Measurements from ENCODE around the gene ETNK2. TPM values are rescaled to one million over a fixed set of nuclear protein-coding genes. Genes with fewer than 3 reads are reported as not detected.
A peak's percentile ranks its signal among the peaks of the same experiment; 100 is the strongest.

ETNK2 gene
- total RNA-seq, 4 donors from 2014 or later = 6.7 to 54.4 (median 25.0) TPM

DNA sequence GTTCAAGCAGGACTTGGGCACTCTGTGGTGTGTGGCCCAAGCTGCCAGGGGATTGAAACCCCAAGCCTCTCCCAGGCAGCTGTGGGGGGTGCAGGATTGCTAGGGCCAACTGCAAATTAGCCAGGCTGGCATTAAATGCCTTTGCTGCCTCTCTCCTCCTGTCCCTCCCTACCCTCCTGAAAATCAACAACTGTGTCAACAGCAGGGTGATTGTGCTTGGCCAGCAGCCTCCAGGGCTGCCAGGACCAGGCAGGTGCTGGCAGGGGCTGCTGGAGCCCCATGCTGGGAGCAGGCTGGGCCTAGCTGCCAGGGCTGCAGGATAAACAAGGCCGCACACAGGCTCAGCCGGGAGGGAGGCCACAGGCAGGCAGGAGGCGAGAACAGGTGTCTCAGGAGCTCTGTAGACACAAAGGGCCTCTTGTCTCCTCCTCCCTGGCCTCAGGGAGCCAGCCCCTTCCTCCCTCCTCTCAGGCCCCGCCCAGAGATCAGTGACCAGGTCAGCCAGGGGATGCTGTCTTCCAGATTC, 67.5 kb downstream of the ETNK2 start:
- Histone ChIP-seq H3K27me3 (no peaks in the 10 kb centered on the region), H3K4me1 (peaks cover 54 to 100% (median 67%) of the 10 kb centered on the region in 3 donors), H3K36me3 (no peaks in the 10 kb centered on the region), H3K9me3 (no peaks in the 10 kb centered on the region), H3K4me3 (no peak overlapping the region), H3K27ac (peak overlapping the region; percentile 31 to 89 (median 79))
- DNase-seq = no peak
- TF ChIP-seq POLR2A (IDR thresholded peaks at IDR 0.05) = no peak
- intact Hi-C loops (cut with DNase I) = no loop called here
- 20 to 40% methylated on average over 1 to 3 of the region's 4 CpGs for WGBS, 2 donors

DNA sequence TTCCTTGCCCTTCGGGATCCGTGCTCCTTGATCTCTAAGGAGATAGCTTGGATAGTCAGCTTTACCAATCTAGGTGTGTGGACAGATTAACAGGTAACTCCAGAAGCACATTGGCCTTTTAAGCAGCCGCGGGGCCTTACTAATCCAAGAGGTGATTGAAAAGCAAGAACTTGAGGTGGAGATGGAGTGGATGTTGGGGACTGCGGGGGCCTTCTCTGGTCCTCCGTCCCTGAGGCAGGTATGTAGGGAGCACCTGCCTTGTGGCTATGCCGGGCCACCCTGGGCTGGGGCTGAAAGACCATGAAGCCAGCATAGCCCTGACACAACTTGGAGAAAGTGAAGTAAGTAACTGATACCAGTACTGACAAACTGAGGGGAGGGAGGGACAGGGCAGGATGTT, 68.4 kb downstream of the ETNK2 start:
- no peak overlapping the region for H3K4me3 ChIP-seq
- H3K4me1 ChIP-seq = peaks cover 52 to 100% (median 68%) of the 10 kb centered on the region in 3 donors
- no peak for TF ChIP-seq POLR2A (IDR thresholded peaks at IDR 0.05)
- no peak for TF ChIP-seq CTCF (IDR thresholded peaks at IDR 0.05)
- H3K36me3 ChIP-seq = no peaks in the 10 kb centered on the region
- H3K27ac ChIP-seq = peak overlapping the region; percentile 15 to 89 (median 79)
- no peak for DNase-seq
- no peaks in the 10 kb centered on the region for H3K9me3 ChIP-seq
- intact Hi-C loops (cut with DNase I) = no loop called here
- WGBS, 2 donors = 90 to 93% methylated on average over 7 of the region's 7 CpGs
- H3K27me3 ChIP-seq = no peaks in the 10 kb centered on the region

DNA sequence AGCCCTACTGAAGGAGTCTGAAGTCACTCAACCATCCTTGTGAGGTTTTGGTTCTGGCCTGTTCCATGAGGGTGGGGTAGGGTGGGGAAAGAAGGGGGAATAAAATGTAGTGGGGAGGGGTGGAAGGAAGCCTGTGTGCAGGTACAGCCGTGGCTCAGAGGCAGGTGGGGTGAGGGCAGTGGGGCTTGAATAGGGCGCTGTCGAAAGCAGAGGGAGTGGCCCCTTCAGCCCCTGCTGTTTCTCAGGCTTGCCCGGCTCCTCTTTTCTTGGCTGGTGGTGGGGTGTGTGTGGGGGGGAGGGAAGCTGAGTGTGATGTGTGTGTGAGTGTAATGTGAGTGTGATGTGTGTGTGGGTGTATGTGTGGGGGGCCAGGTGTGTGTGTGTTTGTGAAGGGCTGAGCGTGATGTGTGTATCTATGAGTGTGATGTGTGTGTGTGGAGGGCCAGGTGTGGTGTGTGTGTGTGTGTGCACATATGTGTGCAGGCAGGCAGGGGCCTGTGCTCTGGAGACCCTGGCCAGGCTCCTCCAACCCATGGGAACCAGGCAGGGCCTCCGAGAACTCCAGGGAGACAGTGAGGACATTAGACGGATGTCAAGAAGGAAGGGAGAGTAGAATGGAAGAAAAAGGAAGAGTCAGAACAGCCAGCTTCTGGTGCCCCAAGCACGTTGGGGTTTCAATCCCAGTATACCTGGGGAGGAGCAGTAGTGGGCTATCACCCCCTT, 69.9 kb downstream of the ETNK2 start:
- H3K27me3 ChIP-seq = no peaks in the 10 kb centered on the region
- DNase-seq = no peak
- H3K27ac ChIP-seq = peak overlapping the region; percentile 43 to 89 (median 82)
- TF ChIP-seq POLR2A (IDR thresholded peaks at IDR 0.05) (no peak), CTCF (IDR thresholded peaks at IDR 0.05) (no peak)
- no peaks in the 10 kb centered on the region for H3K36me3 ChIP-seq
- H3K9me3 ChIP-seq = no peaks in the 10 kb centered on the region
- peak overlapping the region in 1 of 4 donors; percentile 32 for H3K4me3 ChIP-seq
- WGBS, 2 donors = 68 to 76% methylated on average over 7 of the region's 8 CpGs
- intact Hi-C loops (cut with DNase I) = no loop called here
- H3K4me1 ChIP-seq = peaks cover 46 to 100% (median 63%) of the 10 kb centered on the region in 3 donors

DNA sequence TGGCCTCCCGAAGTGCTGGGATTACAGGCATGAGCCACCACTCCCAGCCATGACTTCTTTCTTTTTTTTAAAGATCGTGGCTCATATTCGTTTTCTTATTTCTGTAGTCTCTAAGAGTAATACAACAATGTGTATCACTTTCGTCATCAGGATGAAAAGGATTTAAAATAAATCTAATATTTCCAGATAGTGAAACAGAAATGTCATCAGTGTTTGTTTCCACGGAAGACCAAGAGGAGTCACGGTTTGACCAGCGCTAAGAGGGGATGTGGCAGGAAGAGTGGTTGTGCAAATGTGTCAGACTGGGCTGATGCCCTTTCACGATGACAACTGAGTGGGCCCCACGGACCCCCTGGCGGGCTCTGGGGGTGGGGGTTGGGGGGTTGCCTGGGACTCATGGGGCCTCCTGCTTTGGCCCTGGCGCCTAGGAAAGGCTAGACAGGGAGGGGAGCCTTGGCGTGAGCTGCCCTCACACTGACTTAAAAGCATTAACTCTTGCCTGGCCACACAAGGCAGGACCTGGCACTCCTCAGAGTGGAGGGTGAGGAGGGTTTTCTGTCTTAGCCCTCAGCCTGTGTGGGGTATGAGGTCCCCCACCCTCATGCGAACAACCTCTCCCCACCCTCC, 70.6 kb downstream of the ETNK2 start:
- H3K27ac ChIP-seq = peak overlapping the region; percentile 77 to 89 (median 84)
- intact Hi-C loops (cut with DNase I) = no loop called here
- no peak for TF ChIP-seq CTCF (IDR thresholded peaks at IDR 0.05)
- no peak for TF ChIP-seq POLR2A (IDR thresholded peaks at IDR 0.05)
- H3K4me1 ChIP-seq = peaks cover 46 to 100% (median 68%) of the 10 kb centered on the region in 3 donors
- WGBS, 2 donors = 42 to 43% methylated on average over 12 to 13 of the region's 13 CpGs
- H3K4me3 ChIP-seq = peak overlapping the region in 1 of 4 donors; percentile 32
- no peak for DNase-seq
- no peaks in the 10 kb centered on the region for H3K9me3 ChIP-seq
- no peaks in the 10 kb centered on the region for H3K27me3 ChIP-seq
- no peaks in the 10 kb centered on the region for H3K36me3 ChIP-seq

Other genes starting within 250 kb of the ETNK2 start
- 10 to 100 TPM in 3 of 4 donors, 1 to 10 TPM in 1; 9.0 to 21.2 (median 14.5) TPM for gene SOX13, start 78.9 kb downstream of the ETNK2 start, total RNA-seq
- gene REN, start 14.3 kb upstream of the ETNK2 start, total RNA-seq = under 1 TPM in 2 of 4 donors, not detected in 2; 0.38 to 0.99 TPM
- not detected for gene KISS1, start 44.4 kb upstream of the ETNK2 start, total RNA-seq
- gene GOLT1A, start 61.9 kb upstream of the ETNK2 start, total RNA-seq = under 1 TPM in 1 of 4 donors, not detected in 3; 0.38 TPM
- 10 to 100 TPM in 3 of 4 donors, 1 to 10 TPM in 1; 7.4 to 40.6 (median 18.3) TPM for gene PLEKHA6, start 207.9 kb upstream of the ETNK2 start, total RNA-seq